HepG2 (cell line): ENCODE results near the gene SMAP1. TPM values are rescaled to one million over a fixed set of nuclear protein-coding genes. Genes with fewer than 3 reads are reported as not detected.

Experiments used
- DNMT3B ChIP-seq: conservative IDR thresholded peaks from 2 replicates; pipeline ENCODE4 v1.6.1; 2016; ENCODE audit warnings: missing biosample characterization, control low read depth
- ELF3 ChIP-seq: IDR thresholded peaks from 2 replicates; pipeline ENCODE4 v1.6.1; 2016; ENCODE audit warnings: missing genetic modification reagents, missing compliant biosample characterization
- GMEB2 ChIP-seq: IDR thresholded peaks from 2 replicates; pipeline ENCODE4 v1.6.1; 2016; ENCODE audit warnings: missing biosample characterization, missing genetic modification reagents, low read depth
- THAP8 ChIP-seq: sonication (generic); formaldehyde crosslinking; IDR thresholded peaks from 2 replicates; pipeline ENCODE4 v1.5.1; 2020; ENCODE audit warnings: missing genetic modification reagents, mild to moderate bottlenecking, borderline replicate concordance
- ZBTB25 ChIP-seq: IDR thresholded peaks from 2 replicates; pipeline ENCODE4 v1.6.1; 2018; ENCODE audit warnings: missing genetic modification reagents
- ZNF276 ChIP-seq: sonication (generic); formaldehyde crosslinking; IDR thresholded peaks from 2 replicates; pipeline ENCODE4 v1.4.0; 2020; ENCODE audit warnings: mild to moderate bottlenecking, low read depth, missing genetic modification reagents
- polyA plus RNA-seq, 8 experiments: library from polyadenylated mRNA; depleted of rRNA in 3 of 8; stranded (reverse) in 7 of 8; unstranded in 1 of 8; fragments of >200 nt; fragmentation: Illumina TruSeq in 4 of 8; extraction: Trizol in 4 of 8; gene quantifications; 2 replicates each; pipeline versions ENCODE4 v1.2.1 to v1.2.3, GENCODE V29; 2011 to 2016; ENCODE audit warnings: low read depth in 4 of 8, missing spikeins in 1 of 8, mixed read lengths in 1 of 8; ENCODE audit not compliant: insufficient read depth in 1 of 8
- total RNA-seq, 5 experiments: library from RNA; depleted of rRNA; stranded (reverse); fragments of >200 nt; fragmentation: Illumina TruSeq; extraction: Trizol; gene quantifications; 2 replicates each; pipeline ENCODE4 v1.2.3, GENCODE V29; 2016; ENCODE audit warnings: low read depth in 1 of 5

SMAP1 gene
- total and polyA plus RNA-seq, 2 of the 13 experiments (the other 11 are each of a cell fraction or from before 2014, with no cell fraction given) = 13.4 to 17.8 TPM

- TF ChIP-seq GMEB2 (CRISPR knock-in tag) (no peak), DNMT3B (CRISPR knock-in tag) (no peak), THAP8 (no peak), ZNF276 (CRISPR knock-in tag) (no peak), ELF3 (CRISPR knock-in tag) (no peak), ZBTB25 (CRISPR knock-in tag) (no peak)
Measured at GRCh38 chr6:70694371-70694770, 26.7 kb downstream of the SMAP1 start (continued).
